Muscle of leg (tissue), 11 donors: ENCODE measurements around the gene UBN2. TPM values are rescaled to one million over a fixed set of nuclear protein-coding genes. Genes with fewer than 3 reads are reported as not detected.

Experiments used
- DNase-seq: peaks from one replicate; pipeline ENCODE4 v3.0.0; 2013
- H3K27ac ChIP-seq: one replicate; pipeline ENCODE4 v1.5.1; 2013; ENCODE audit warnings: mild to moderate bottlenecking, low read length, control low read depth
- H3K27me3 ChIP-seq: one replicate; pipeline ENCODE4 v1.6.1; 2013; ENCODE audit warnings: low read length; ENCODE audit not compliant: control insufficient read depth, insufficient read depth
- H3K36me3 ChIP-seq: one replicate; pipeline ENCODE4 v1.6.1; 2013; ENCODE audit warnings: low read length; ENCODE audit not compliant: control insufficient read depth, insufficient read depth
- H3K4me1 ChIP-seq: one replicate; pipeline ENCODE4 v1.6.1; 2013; ENCODE audit warnings: low read length; ENCODE audit not compliant: control insufficient read depth, insufficient read depth
- H3K4me3 ChIP-seq: one replicate; pipeline ENCODE4 v1.5.1; 2013; ENCODE audit warnings: low read length, control low read depth
- H3K9me3 ChIP-seq: replicated peaks from 2 replicates; pipeline ENCODE4 v1.6.1; 2013; ENCODE audit warnings: low read depth, low read length; ENCODE audit not compliant: control insufficient read depth
- WGBS: methylation state at CpG from one replicate; pipeline ENCODE4 v1.1.5; 2013; ENCODE audit warnings: missing lambda C conversion rate; ENCODE audit not compliant: insufficient coverage; 5-methylcytosine and 5-hydroxymethylcytosine counted together
- polyA plus RNA-seq, 8 donors: library from polyadenylated mRNA; unstranded; fragments of 120-200 nt; gene quantifications; one replicate each; pipeline versions ENCODE4 v1.2.1 to v1.2.3, GENCODE V29; 2013; ENCODE audit warnings: inconsistent platforms in 1 of 8, low replicate concordance in 1 of 8; ENCODE audit not compliant: insufficient read length in 8 of 8, insufficient read depth in 1 of 8
- total RNA-seq: library from RNA; stranded (reverse); fragments of 120-200 nt; gene quantifications from one replicate; pipeline ENCODE4 v1.2.4, GENCODE V29; 2013

UBN2 gene
- total and polyA plus RNA-seq, 9 donors, result 5.7 to 11.8 (median 7.6) TPM

- Histone ChIP-seq H3K4me1 (no peaks in the 10 kb centered on the region), H3K36me3 (peaks cover 29% of the 10 kb centered on the region), H3K27ac (no peak overlapping the region), H3K27me3 (no peaks in the 10 kb centered on the region), H3K9me3 (no peaks in the 10 kb centered on the region), H3K4me3 (no peak overlapping the region)
- DNase-seq, result no peak
- WGBS, result 100% methylated on average over 3 of the region's 6 CpGs
Measured at GRCh38 chr7:139254281-139254680, 23.2 kb downstream of the UBN2 start.

- no peak for DNase-seq
- no peak overlapping the region for H3K4me3 ChIP-seq
- H3K27ac ChIP-seq, result no peak overlapping the region
- no peaks in the 10 kb centered on the region for H3K4me1 ChIP-seq
- no peaks in the 10 kb centered on the region for H3K9me3 ChIP-seq
- H3K36me3 ChIP-seq, result peaks cover 27% of the 10 kb centered on the region
- H3K27me3 ChIP-seq, result no peaks in the 10 kb centered on the region
- 100% methylated on average over 2 of the region's 4 CpGs for WGBS
Measured at GRCh38 chr7:139254728-139255127, 23.7 kb downstream of the UBN2 start.

- WGBS, result 100% methylated on average over 1 of the region's 4 CpGs
- Histone ChIP-seq H3K27me3 (no peaks in the 10 kb centered on the region), H3K4me1 (no peaks in the 10 kb centered on the region), H3K9me3 (no peaks in the 10 kb centered on the region), H3K4me3 (no peak overlapping the region), H3K27ac (no peak overlapping the region), H3K36me3 (peaks cover 25% of the 10 kb centered on the region)
- no peak for DNase-seq
Measured at GRCh38 chr7:139255290-139255689, 24.3 kb downstream of the UBN2 start.

GRCh38 chr7:139259142-139259541 is 28.1 kb downstream of the UBN2 start:
- H3K36me3 ChIP-seq, result peaks cover 25% of the 10 kb centered on the region
- no peaks in the 10 kb centered on the region for H3K4me1 ChIP-seq
- no peak overlapping the region for H3K27ac ChIP-seq
- no CpG with 5 or more reads among the region's 6 CpGs for WGBS
- H3K27me3 ChIP-seq, result no peaks in the 10 kb centered on the region
- no peaks in the 10 kb centered on the region for H3K9me3 ChIP-seq
- no peak overlapping the region for H3K4me3 ChIP-seq
- peak; percentile 4 for DNase-seq

- WGBS, result no CpG with 5 or more reads among the region's 3 CpGs
- peak; percentile 3 for DNase-seq
- Histone ChIP-seq H3K9me3 (no peaks in the 10 kb centered on the region), H3K4me1 (no peaks in the 10 kb centered on the region), H3K27ac (peak overlapping the region; percentile 9), H3K36me3 (peaks cover 28% of the 10 kb centered on the region), H3K27me3 (no peaks in the 10 kb centered on the region), H3K4me3 (no peak overlapping the region)
Measured at GRCh38 chr7:139264220-139264619, 33.2 kb downstream of the UBN2 start.

GRCh38 chr7:139265673-139266072 is 34.6 kb downstream of the UBN2 start:
- no peaks in the 10 kb centered on the region for H3K9me3 ChIP-seq
- H3K36me3 ChIP-seq, result peaks cover 26% of the 10 kb centered on the region
- DNase-seq, result no peak
- no peaks in the 10 kb centered on the region for H3K27me3 ChIP-seq
- no peak overlapping the region for H3K27ac ChIP-seq
- H3K4me1 ChIP-seq, result no peaks in the 10 kb centered on the region
- WGBS, result no CpG with 5 or more reads among the region's 2 CpGs
- no peak overlapping the region for H3K4me3 ChIP-seq

- DNase-seq, result peak; percentile 12
- no peaks in the 10 kb centered on the region for H3K27me3 ChIP-seq
- WGBS, result 88% methylated on average over 6 of the region's 17 CpGs
- no peaks in the 10 kb centered on the region for H3K4me1 ChIP-seq
- H3K27ac ChIP-seq, result no peak overlapping the region
- no peaks in the 10 kb centered on the region for H3K9me3 ChIP-seq
- peaks cover 31% of the 10 kb centered on the region for H3K36me3 ChIP-seq
- H3K4me3 ChIP-seq, result no peak overlapping the region
Measured at GRCh38 chr7:139271718-139272628, 40.9 kb downstream of the UBN2 start.

GRCh38 chr7:139284252-139284896 is 53.3 kb downstream of the UBN2 start:
- Histone ChIP-seq H3K4me1 (no peaks in the 10 kb centered on the region), H3K36me3 (peaks cover 20% of the 10 kb centered on the region), H3K27ac (no peak overlapping the region), H3K9me3 (no peaks in the 10 kb centered on the region), H3K27me3 (no peaks in the 10 kb centered on the region), H3K4me3 (no peak overlapping the region)
- 90% methylated on average over 2 of the region's 5 CpGs for WGBS
- DNase-seq, result no peak

- no CpG with 5 or more reads among the region's 6 CpGs for WGBS
Measured at GRCh38 chr7:139286144-139286543, 55.1 kb downstream of the UBN2 start.

GRCh38 chr7:139292821-139293220 is 61.8 kb downstream of the UBN2 start:
- 92% methylated on average over 6 of the region's 7 CpGs for WGBS
- no peaks in the 10 kb centered on the region for H3K9me3 ChIP-seq
- no peaks in the 10 kb centered on the region for H3K27me3 ChIP-seq
- no peak overlapping the region for H3K27ac ChIP-seq
- peaks cover 21% of the 10 kb centered on the region for H3K36me3 ChIP-seq
- no peak overlapping the region for H3K4me3 ChIP-seq
- DNase-seq, result no peak
- H3K4me1 ChIP-seq, result no peaks in the 10 kb centered on the region

More at GRCh38 chr7:139286144-139286543, 55.1 kb downstream of the UBN2 start:
- H3K9me3 ChIP-seq, result no peaks in the 10 kb centered on the region
- no peak for DNase-seq
- H3K27ac ChIP-seq, result no peak overlapping the region
- no peak overlapping the region for H3K4me3 ChIP-seq
- peaks cover 20% of the 10 kb centered on the region for H3K36me3 ChIP-seq
- no peaks in the 10 kb centered on the region for H3K27me3 ChIP-seq
- no peaks in the 10 kb centered on the region for H3K4me1 ChIP-seq
